Left ventricle myocardium inferior (tissue), 1 donor: ENCODE data around the gene KCNH6. TPM values are rescaled to one million over a fixed set of nuclear protein-coding genes. Genes with fewer than 3 reads are reported as not detected.

Experiments used
- DNase-seq: peaks from one replicate; pipeline ENCODE4 v3.0.0-alpha.2; 2020
- H3K27ac ChIP-seq: fragments of 200-600 bp; replicated peaks from 2 replicates; pipeline ENCODE4 v1.8.0; 2021
- H3K27me3 ChIP-seq: fragments of 200-600 bp; 2 replicates; pipeline ENCODE4 v1.8.0; 2021; ENCODE audit warnings: low read depth
- H3K36me3 ChIP-seq: fragments of 200-600 bp; 2 replicates; pipeline ENCODE4 v1.8.0; 2021
- H3K4me1 ChIP-seq: fragments of 200-600 bp; 2 replicates; pipeline ENCODE4 v1.8.0; 2021
- H3K4me3 ChIP-seq: fragments of 200-600 bp; 2 replicates; pipeline ENCODE4 v1.8.0; 2021; ENCODE audit warnings: mild to moderate bottlenecking, moderate library complexity
- H3K9me3 ChIP-seq: fragments of 200-600 bp; replicated peaks from 2 replicates; pipeline ENCODE4 v1.8.0; 2021
- CTCF ChIP-seq: fragments of 200-600 bp; IDR thresholded peaks from 2 replicates; pipeline ENCODE4 v1.8.0; 2021; ENCODE audit warnings: antibody characterized with exemption, mild to moderate bottlenecking, borderline replicate concordance
- intact Hi-C: fragments of 100-400 bp; cut with micrococcal nuclease; formaldehyde crosslinking; loops from one replicate; pipeline ENCODE4 v1.11.0; 2022
- total RNA-seq: library from RNA; stranded (reverse); fragmentation: NEBNext Ultra II Directional; extraction: Animal tissue kit (Norgen Biotek cat#: 25700); gene quantifications from one replicate; pipeline ENCODE4 v1.2.1, GENCODE V29; 2021
- donor health status: DM: no; HTN: yes; CAD: no; lungs with severe emphysema.

Gene KCNH6
- total RNA-seq, 1 donor from 2014 or later = not detected

- intact Hi-C loops = no loop called here
- DNase-seq = no peak
- Histone ChIP-seq H3K9me3 (no peaks in the 10 kb centered on the region), H3K36me3 (no peaks in the 10 kb centered on the region), H3K27ac (no peak overlapping the region), H3K4me1 (peaks cover 8% of the 10 kb centered on the region), H3K27me3 (peaks cover 16% of the 10 kb centered on the region), H3K4me3 (no peak overlapping the region)
- TF ChIP-seq CTCF = no peak
Observed at GRCh38 chr17:63544467-63545301, 21.5 kb downstream of the KCNH6 start.

- Histone ChIP-seq H3K4me1 (peaks cover 21% of the 10 kb centered on the region), H3K27ac (no peak overlapping the region), H3K9me3 (no peaks in the 10 kb centered on the region), H3K27me3 (peaks cover 5% of the 10 kb centered on the region), H3K36me3 (no peaks in the 10 kb centered on the region), H3K4me3 (no peak overlapping the region)
- intact Hi-C loops = no loop called here
- TF ChIP-seq CTCF = no peak
- no peak for DNase-seq
Observed at GRCh38 chr17:63546308-63547082, 23.3 kb downstream of the KCNH6 start.

GRCh38 chr17:63547083-63547523, 23.9 kb downstream of the KCNH6 start:
- DNase-seq = no peak
- Histone ChIP-seq H3K36me3 (no peaks in the 10 kb centered on the region), H3K27me3 (no peaks in the 10 kb centered on the region), H3K4me1 (peaks cover 27% of the 10 kb centered on the region), H3K27ac (no peak overlapping the region), H3K4me3 (no peak overlapping the region), H3K9me3 (no peaks in the 10 kb centered on the region)
- TF ChIP-seq CTCF = no peak
- intact Hi-C loops = no loop called here

GRCh38 chr17:63549289-63549945, 26.3 kb downstream of the KCNH6 start:
- DNase-seq = no peak
- Histone ChIP-seq H3K4me3 (peak overlapping the region; percentile 96), H3K36me3 (no peaks in the 10 kb centered on the region), H3K27ac (peak overlapping the region; percentile 93), H3K4me1 (peaks cover 50% of the 10 kb centered on the region), H3K27me3 (no peaks in the 10 kb centered on the region), H3K9me3 (no peaks in the 10 kb centered on the region)
- TF ChIP-seq CTCF = no peak
- intact Hi-C loops = no loop called here
